Right renal cortex interstitium (tissue), 3 donors: Measurements from ENCODE around the gene ABCC11. TPM values are rescaled to one million over a fixed set of nuclear protein-coding genes. Genes with fewer than 3 reads are reported as not detected.
A peak's percentile ranks its signal among the peaks of the same experiment; 100 is the strongest.

ENCODE experiments used
- DNase-seq, 3 donors: peaks; one replicate each; pipeline ENCODE4 v3.0.0-alpha.2; 2013; ENCODE audit warnings: low read depth in 3 of 3, low spot score in 2 of 3
- polyA plus RNA-seq, 3 donors: library from polyadenylated mRNA; unstranded; fragments of 120-200 nt; gene quantifications; one replicate each; pipeline ENCODE4 v1.2.1, GENCODE V29; 2013; ENCODE audit not compliant: insufficient read length in 3 of 3

The ABCC11 gene
- polyA plus RNA-seq, 3 donors: 0.15 to 0.80 (median 0.30) TPM

GRCh38 chr16:48165961-48166578, 81.3 kb downstream of the ABCC11 start:
- no peak for DNase-seq

- DNase-seq: peak; percentile 6 to 31 (median 30)
These were observed 82.2 kb downstream of the ABCC11 start for GRCh38 chr16:48164907-48165715.

- DNase-seq: no peak
These were observed 84.4 kb downstream of the ABCC11 start for GRCh38 chr16:48162839-48163410.

GRCh38 chr16:48161906-48162305, 85.4 kb downstream of the ABCC11 start:
- no peak for DNase-seq

GRCh38 chr16:48160575-48160974, 86.8 kb downstream of the ABCC11 start:
- no peak for DNase-seq

- DNase-seq: no peak
These were observed 89.0 kb downstream of the ABCC11 start for GRCh38 chr16:48158296-48158695.

GRCh38 chr16:48157794-48158193, 89.5 kb downstream of the ABCC11 start:
- DNase-seq: no peak

GRCh38 chr16:48157302-48157701, 90.0 kb downstream of the ABCC11 start:
- DNase-seq: no peak

GRCh38 chr16:48156790-48157209, 90.5 kb downstream of the ABCC11 start:
- DNase-seq: peak; percentile 33 to 49 (median 42)

- no peak for DNase-seq
These were observed 91.2 kb downstream of the ABCC11 start, which contains the start of gene ABCC12 for GRCh38 chr16:48155926-48156789. Gene ABCC12, minus strand, starts transcription at chr16:48155993. Its CDS starts 9,569 bp downstream, at chr16:48146424.

- DNase-seq: no peak
These were observed 93.6 kb downstream of the ABCC11 start for GRCh38 chr16:48153774-48154173.

GRCh38 chr16:48152226-48152625, 95.1 kb downstream of the ABCC11 start:
- DNase-seq: no peak

- no peak for DNase-seq
These were observed 96.6 kb downstream of the ABCC11 start for GRCh38 chr16:48150707-48151106.

- DNase-seq: no peak
These were observed 100.6 kb downstream of the ABCC11 start for GRCh38 chr16:48146710-48147109.

- no peak for DNase-seq
These were observed 101.2 kb downstream of the ABCC11 start for GRCh38 chr16:48146131-48146530.

GRCh38 chr16:48143812-48144368, 103.4 kb downstream of the ABCC11 start:
- DNase-seq: no peak

GRCh38 chr16:48140821-48141220, 106.5 kb downstream of the ABCC11 start:
- no peak for DNase-seq

GRCh38 chr16:48139517-48139916, 107.8 kb downstream of the ABCC11 start:
- no peak for DNase-seq

- DNase-seq: no peak
These were observed 108.8 kb downstream of the ABCC11 start for GRCh38 chr16:48138543-48138942.

- DNase-seq: no peak
These were observed 109.5 kb downstream of the ABCC11 start for GRCh38 chr16:48137822-48138221.
